ENCODE data around the gene XPR1.

Gene XPR1

GRCh38 chr1:180896161-180896560 is 264.3 kb downstream of the XPR1 start:
- no peak overlapping the region for H3K4me2 ChIP-seq (ENCODE audit: low read length)
- H3K9me3 ChIP-seq (ENCODE audit: control insufficient read depth, insufficient read depth, low read length) = no peaks in the 10 kb centered on the region
- TF ChIP-seq CTCF (IDR thresholded peaks at IDR 0.05; ENCODE audit: low read depth, low read length, poor library complexity, severe bottlenecking) (no peak), EZH2phosphoT487 (IDR thresholded peaks at IDR 0.05; ENCODE audit: borderline replicate concordance, low read length) (no peak)
- H3K4me1 ChIP-seq (ENCODE audit: control insufficient read depth, low read length) = no peaks in the 10 kb centered on the region
- no peaks in the 10 kb centered on the region for H3F3A ChIP-seq (ENCODE audit: control insufficient read depth, insufficient read depth)
- H3K27ac ChIP-seq (ENCODE audit: low read depth, low read length) = no peak overlapping the region
- no peaks in the 10 kb centered on the region for H4K20me1 ChIP-seq (ENCODE audit: control insufficient read depth, insufficient read depth, low read depth, low read length)
- H3K79me2 ChIP-seq (ENCODE audit: control insufficient read depth, low read length) = no peaks in the 10 kb centered on the region
- H3K4me3 ChIP-seq (ENCODE audit: low read length) = no peak overlapping the region
- no peaks in the 10 kb centered on the region; the same call in none of the 2 replicates for H3K27me3 ChIP-seq (ENCODE audit: control insufficient read depth, low read length)
- H3K9me2 ChIP-seq (replicated peaks; ENCODE audit: control insufficient read depth, low read length) = no peaks in the 10 kb centered on the region
- H3K36me3 ChIP-seq (ENCODE audit: control insufficient read depth, low read length) = no peaks in the 10 kb centered on the region

DNA sequence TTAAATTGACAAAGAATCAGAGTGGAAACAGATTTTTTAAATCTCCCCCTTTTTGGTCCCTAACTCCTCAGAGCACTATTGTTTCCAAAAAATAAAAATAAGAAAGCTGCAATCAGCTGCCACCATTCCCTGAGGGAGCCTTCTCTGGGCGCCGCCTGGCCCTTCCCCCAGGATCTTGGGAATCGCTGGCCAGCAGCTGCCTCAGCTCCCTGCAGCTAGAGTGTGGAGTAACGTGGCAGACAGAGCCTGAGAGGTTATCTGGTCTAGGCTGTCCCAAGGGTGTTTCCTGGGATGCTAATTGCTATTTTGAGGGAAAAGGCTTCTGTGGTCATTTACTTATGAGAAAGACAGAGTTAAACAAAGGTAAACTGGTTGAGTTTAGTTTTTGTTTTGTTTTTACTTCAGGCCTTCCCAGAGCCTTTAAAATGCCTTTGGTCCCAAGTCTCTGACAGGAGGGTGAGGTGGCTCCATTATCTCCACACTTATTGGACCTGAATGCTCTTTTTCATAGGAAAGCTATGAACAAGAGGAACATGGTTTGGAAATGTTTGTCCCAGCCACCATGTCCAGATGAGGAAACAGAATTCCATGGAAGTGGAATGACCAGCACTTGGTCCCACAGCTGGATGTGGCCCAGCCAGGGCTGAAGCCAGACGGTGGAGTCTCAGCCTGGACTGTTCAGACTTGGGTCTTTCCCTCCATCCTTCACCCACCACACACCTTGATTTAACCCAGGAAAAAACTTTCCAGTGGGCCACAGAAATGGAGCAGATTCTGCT is 266.8 kb downstream of the XPR1 start:
- TF ChIP-seq CTCF (IDR thresholded peaks at IDR 0.05; ENCODE audit: low read depth, low read length, poor library complexity, severe bottlenecking) = no peak
- no peak for TF ChIP-seq EZH2phosphoT487 (IDR thresholded peaks at IDR 0.05; ENCODE audit: borderline replicate concordance, low read length)

GRCh38 chr1:180899262-180899661 is 267.4 kb downstream of the XPR1 start:
- H3K36me3 ChIP-seq (ENCODE audit: control insufficient read depth, low read length) = no peaks in the 10 kb centered on the region
- no peaks in the 10 kb centered on the region for H3K9me2 ChIP-seq (replicated peaks; ENCODE audit: control insufficient read depth, low read length)
- no peak overlapping the region for H3K27ac ChIP-seq (ENCODE audit: low read depth, low read length)
- H3K4me3 ChIP-seq (ENCODE audit: low read length) = no peak overlapping the region
- TF ChIP-seq EZH2phosphoT487 (IDR thresholded peaks at IDR 0.05; ENCODE audit: borderline replicate concordance, low read length) (no peak), CTCF (IDR thresholded peaks at IDR 0.05; ENCODE audit: low read depth, low read length, poor library complexity, severe bottlenecking) (no peak)
- H3K27me3 ChIP-seq (ENCODE audit: control insufficient read depth, low read length) = peaks cover 2% of the 10 kb centered on the region
- H4K20me1 ChIP-seq (ENCODE audit: control insufficient read depth, insufficient read depth, low read depth, low read length) = no peaks in the 10 kb centered on the region
- no peaks in the 10 kb centered on the region for H3K79me2 ChIP-seq (ENCODE audit: control insufficient read depth, low read length)
- no peaks in the 10 kb centered on the region for H3K4me1 ChIP-seq (ENCODE audit: control insufficient read depth, low read length)
- no peak overlapping the region for H3K4me2 ChIP-seq (ENCODE audit: low read length)
- H3F3A ChIP-seq (ENCODE audit: control insufficient read depth, insufficient read depth) = no peaks in the 10 kb centered on the region
- H3K9me3 ChIP-seq (ENCODE audit: control insufficient read depth, insufficient read depth, low read length) = no peaks in the 10 kb centered on the region

More for the DNA sequence above, 266.8 kb downstream of the XPR1 start:
- H3F3A ChIP-seq (ENCODE audit: control insufficient read depth, insufficient read depth) = no peaks in the 10 kb centered on the region
- H4K20me1 ChIP-seq (ENCODE audit: control insufficient read depth, insufficient read depth, low read depth, low read length) = no peaks in the 10 kb centered on the region
- H3K36me3 ChIP-seq (ENCODE audit: control insufficient read depth, low read length) = no peaks in the 10 kb centered on the region
- no peak overlapping the region for H3K27ac ChIP-seq (ENCODE audit: low read depth, low read length)
- H3K9me3 ChIP-seq (ENCODE audit: control insufficient read depth, insufficient read depth, low read length) = no peaks in the 10 kb centered on the region
- peaks cover 2% of the 10 kb centered on the region for H3K27me3 ChIP-seq (ENCODE audit: control insufficient read depth, low read length)
- no peaks in the 10 kb centered on the region for H3K4me1 ChIP-seq (ENCODE audit: control insufficient read depth, low read length)
- no peak overlapping the region for H3K4me3 ChIP-seq (ENCODE audit: low read length)
- no peaks in the 10 kb centered on the region for H3K9me2 ChIP-seq (replicated peaks; ENCODE audit: control insufficient read depth, low read length)
- no peak overlapping the region for H3K4me2 ChIP-seq (ENCODE audit: low read length)
- H3K79me2 ChIP-seq (ENCODE audit: control insufficient read depth, low read length) = no peaks in the 10 kb centered on the region

Measured in DOHH2 (cell line).